GM19035 (cell line): ENCODE data around the gene NAALADL2.
"Not testable (repeated sequence)": the region's sequence is repeated elsewhere in the genome, so short reads cannot be mapped to it uniquely, and the experiment has no call there.

Experiments used
- ATAC-seq: cut with Tn5 transposase; IDR thresholded peaks from one replicate; pipeline ENCODE4 v1.9.1; 2021; ENCODE audit not compliant: unreplicated experiment

Gene NAALADL2

GRCh38 chr3:175346573-175347356 lies 487.6 kb downstream of the NAALADL2 start:
- ATAC-seq, result no peak

- no peak for ATAC-seq
These were observed 490.0 kb downstream of the NAALADL2 start for GRCh38 chr3:175349168-175349567.

- no peak for ATAC-seq
These were observed 496.7 kb downstream of the NAALADL2 start for GRCh38 chr3:175355801-175356335.

- ATAC-seq, result no peak
These were observed 497.8 kb downstream of the NAALADL2 start for GRCh38 chr3:175356899-175357324.

- no peak for ATAC-seq
These were observed 498.6 kb downstream of the NAALADL2 start for GRCh38 chr3:175357758-175358157.

- ATAC-seq, result no peak
These were observed 499.8 kb downstream of the NAALADL2 start for GRCh38 chr3:175358935-175359334.

GRCh38 chr3:175370426-175370825 lies 511.3 kb downstream of the NAALADL2 start:
- not testable (repeated sequence) for ATAC-seq

- not testable (repeated sequence) for ATAC-seq
These were observed 512.1 kb downstream of the NAALADL2 start for GRCh38 chr3:175371187-175371586.

- ATAC-seq, result no peak
These were observed 515.6 kb downstream of the NAALADL2 start for GRCh38 chr3:175374705-175375104.

GRCh38 chr3:175378348-175378747 lies 519.2 kb downstream of the NAALADL2 start:
- ATAC-seq, result no peak

GRCh38 chr3:175381685-175382084 lies 522.6 kb downstream of the NAALADL2 start:
- ATAC-seq, result no peak

GRCh38 chr3:175383371-175383770 lies 524.2 kb downstream of the NAALADL2 start:
- no peak for ATAC-seq

- ATAC-seq, result no peak
These were observed 524.7 kb downstream of the NAALADL2 start for GRCh38 chr3:175383813-175384212.

GRCh38 chr3:175384569-175384968 lies 525.4 kb downstream of the NAALADL2 start:
- no peak for ATAC-seq

- no peak for ATAC-seq
These were observed 527.5 kb downstream of the NAALADL2 start for GRCh38 chr3:175386630-175387029.

GRCh38 chr3:175389560-175389959 lies 530.4 kb downstream of the NAALADL2 start:
- no peak for ATAC-seq

GRCh38 chr3:175391601-175392000 lies 532.5 kb downstream of the NAALADL2 start:
- no peak for ATAC-seq

- ATAC-seq, result no peak
These were observed 533.5 kb downstream of the NAALADL2 start for GRCh38 chr3:175392653-175393052.

- ATAC-seq, result no peak
These were observed 538.2 kb downstream of the NAALADL2 start for GRCh38 chr3:175397372-175397771.

GRCh38 chr3:175398676-175399075 lies 539.5 kb downstream of the NAALADL2 start:
- ATAC-seq, result no peak

GRCh38 chr3:175399156-175399840 lies 540.2 kb downstream of the NAALADL2 start:
- no peak for ATAC-seq

- no peak for ATAC-seq
These were observed 544.9 kb downstream of the NAALADL2 start for GRCh38 chr3:175404027-175404426.
